HepG2 (cell line): ENCODE data around the gene MMD2. TPM values are rescaled to one million over a fixed set of nuclear protein-coding genes. Genes with fewer than 3 reads are reported as not detected.
A peak's percentile ranks its signal among the peaks of the same experiment; 100 is the strongest.
"Not testable (repeated sequence)": the region's sequence is repeated elsewhere in the genome, so short reads cannot be mapped to it uniquely, and the experiment has no call there.

Experiments used
- ATAC-seq: fragments of 200-7000 bp; cut with Tn5 transposase; 3 replicates; pipeline ENCODE4 v1.9.1; 2020; ENCODE audit warnings: mild to moderate bottlenecking, moderate library complexity
- BruUV-seq: library from RNA; stranded (reverse); fragments of 400-500 nt; replicated peaks from 2 replicates; lab custom pipeline; 2021; lab: Mats Ljungman, UMichigan
- CTCF ChIA-PET: fragments of 300-600 bp; formaldehyde crosslinking; extraction: SDS; loops from one replicate; lab custom pipeline; 2021; ENCODE audit warnings: low total read pairs, inconsistent platforms, low intra/inter-chr PET ratio; lab: Yijun Ruan, JAX
- POLR2A ChIA-PET: fragments of 350-600 bp; sonication (Branson Sonifier 250); formaldehyde crosslinking; loops from one replicate; lab custom pipeline; 2020; ENCODE audit warnings: antibody characterized with exemption, inconsistent platforms; lab: Yijun Ruan, JAX
- DNase-seq: peaks from one replicate; pipeline ENCODE4 v3.0.0-alpha.2; 2015; ENCODE audit warnings: low spot score
- FAIRE-seq: peaks from 3 replicates; lab custom pipeline; 2011; peaks lifted over from hg19 to GRCh38; lab: Jason Lieb, UNC
- H2AFZ ChIP-seq: one replicate; pipeline ENCODE4 v1.6.1; 2011; ENCODE audit warnings: low read length, inconsistent platforms
- H3K27ac ChIP-seq: fragments of 300-600 bp; 3 replicates; pipeline ENCODE4 v1.8.0; 2011; ENCODE audit warnings: mixed run types, mild to moderate bottlenecking, mixed read lengths, low read length, inconsistent platforms; ENCODE audit not compliant: insufficient read depth; ENCODE audit errors: extremely low read length
- H3K27me3 ChIP-seq, 2 experiments: fragments of 200-600 bp in 1 of 2; 2 replicates in 1 of 2; 3 replicates in 1 of 2; pipeline versions ENCODE4 v1.6.0 to v1.8.0; 2011; ENCODE audit warnings: low read length in 2 of 2, mild to moderate bottlenecking in 2 of 2, moderate library complexity in 2 of 2, inconsistent platforms in 1 of 2; ENCODE audit not compliant: insufficient read depth in 2 of 2, control insufficient read depth in 1 of 2
- H3K36me3 ChIP-seq, 2 experiments: fragments of 200-600 bp in 1 of 2; replicated peaks in 1 of 2; 2 replicates in 1 of 2; 3 replicates in 1 of 2; pipeline versions ENCODE4 v1.5.1 to v1.8.0; 2011; ENCODE audit warnings: low read length in 2 of 2, inconsistent platforms in 1 of 2; ENCODE audit not compliant: insufficient read depth in 2 of 2, control insufficient read depth in 1 of 2
- H3K4me1 ChIP-seq: 2 replicates; pipeline ENCODE4 v1.5.1; 2012; ENCODE audit warnings: low read length, inconsistent platforms; ENCODE audit not compliant: insufficient read depth
- H3K4me2 ChIP-seq: 2 replicates; pipeline ENCODE4 v1.6.0; 2011; ENCODE audit warnings: low read depth, low read length, inconsistent platforms
- H3K4me3 ChIP-seq, 3 experiments: fragments of 200-600 bp in 1 of 3; sonication (generic), shearing (Covaris generic) in 1 of 3; replicated peaks in 1 of 3; 2 replicates each; pipeline ENCODE4 v1.5.1; 2011 to 2016; ENCODE audit warnings: low read length in 3 of 3, inconsistent platforms in 2 of 3, low read depth in 2 of 3, mild to moderate bottlenecking in 2 of 3, control low read depth in 1 of 3, mixed read lengths in 1 of 3; ENCODE audit not compliant: insufficient read depth in 1 of 3
- H3K79me2 ChIP-seq: one replicate; pipeline ENCODE4 v1.6.1; 2011; ENCODE audit warnings: low read length, inconsistent platforms; ENCODE audit not compliant: insufficient read depth
- H3K9ac ChIP-seq: 2 replicates; pipeline ENCODE4 v1.6.0; 2011; ENCODE audit warnings: mild to moderate bottlenecking, low read depth, low read length, inconsistent platforms; ENCODE audit not compliant: insufficient read depth
- H3K9me3 ChIP-seq: 2 replicates; pipeline ENCODE4 v1.5.1; 2012; ENCODE audit warnings: mild to moderate bottlenecking, low read length
- H4K20me1 ChIP-seq: 2 replicates; pipeline ENCODE4 v1.6.0; 2011; ENCODE audit warnings: inconsistent platforms, mild to moderate bottlenecking, low read length, moderate library complexity; ENCODE audit not compliant: insufficient read depth
- HIVEP1 ChIP-seq: sonication (generic); formaldehyde crosslinking; IDR thresholded peaks from 2 replicates; pipeline ENCODE4 v1.4.0; 2020; ENCODE audit warnings: mild to moderate bottlenecking, missing genetic modification reagents
- KLF15 ChIP-seq: sonication (generic); formaldehyde crosslinking; IDR thresholded peaks from 2 replicates; pipeline ENCODE4 v1.8.1; 2023; ENCODE audit warnings: borderline replicate concordance, mild to moderate bottlenecking, inconsistent platforms, missing genetic modification reagents, mixed read lengths
- RFX1 ChIP-seq: fragments of 450-650 bp; IDR thresholded peaks from 2 replicates; pipeline ENCODE4 v1.6.1; 2017
- ZNF256 ChIP-seq: sonication (generic); formaldehyde crosslinking; conservative IDR thresholded peaks from 2 replicates; pipeline ENCODE4 v1.4.0; 2020; ENCODE audit warnings: missing genetic modification reagents
- ZNF292 ChIP-seq: sonication (generic); formaldehyde crosslinking; IDR thresholded peaks from 2 replicates; pipeline ENCODE4 v1.8.1; 2022; ENCODE audit warnings: mild to moderate bottlenecking, low read depth, missing genetic modification reagents, borderline replicate concordance
- ZNF558 ChIP-seq: sonication (generic); formaldehyde crosslinking; IDR thresholded peaks from 2 replicates; pipeline ENCODE4 v1.9.0; 2022; ENCODE audit warnings: mild to moderate bottlenecking, missing genetic modification reagents, borderline replicate concordance
- ZNF564 ChIP-seq: sonication (generic); formaldehyde crosslinking; IDR thresholded peaks from 2 replicates; pipeline ENCODE4 v1.8.1; 2023; ENCODE audit warnings: mild to moderate bottlenecking, missing genetic modification reagents
- ZSCAN30 ChIP-seq: sonication (generic); formaldehyde crosslinking; IDR thresholded peaks from 2 replicates; pipeline ENCODE4 v1.5.0; 2020; ENCODE audit warnings: mild to moderate bottlenecking, missing genetic modification reagents
- WGBS: methylation state at CpG from one replicate; pipeline ENCODE4 v1.1.6; 2017; ENCODE audit warnings: low lambda C conversion rate; 5-methylcytosine and 5-hydroxymethylcytosine counted together
- in situ Hi-C: cut with HindIII; loops from 2 replicates; pipeline ENCODE4 v1.10.0; 2017; ENCODE audit warnings: low pct_unique_long_range_greater_than_20kb; ENCODE audit not compliant: extremely low pct_ligation_motif_present
- intact Hi-C: fragments of 100-400 bp; cut with micrococcal nuclease; formaldehyde crosslinking; loops from one replicate; pipeline ENCODE4 v1.10.0; 2022; ENCODE audit not compliant: unreplicated experiment
- polyA plus RNA-seq, 8 experiments: library from polyadenylated mRNA; depleted of rRNA in 3 of 8; stranded (reverse) in 7 of 8; unstranded in 1 of 8; fragments of >200 nt; fragmentation: Illumina TruSeq in 4 of 8; extraction: Trizol in 4 of 8; gene quantifications; 2 replicates each; pipeline versions ENCODE4 v1.2.1 to v1.2.3, GENCODE V29; 2011 to 2016; ENCODE audit warnings: low read depth in 4 of 8, missing spikeins in 1 of 8, mixed read lengths in 1 of 8; ENCODE audit not compliant: insufficient read depth in 1 of 8
- total RNA-seq, 5 experiments: library from RNA; depleted of rRNA; stranded (reverse); fragments of >200 nt; fragmentation: Illumina TruSeq; extraction: Trizol; gene quantifications; 2 replicates each; pipeline ENCODE4 v1.2.3, GENCODE V29; 2016; ENCODE audit warnings: low read depth in 1 of 5
- TF ChIP-seq, protein P1 (sequence below): sonication (generic); formaldehyde crosslinking; IDR thresholded peaks from 2 replicates; pipeline ENCODE4 v1.4.0; 2020; ENCODE audit warnings: low read depth, mild to moderate bottlenecking, missing genetic modification reagents
- TF ChIP-seq, protein P2 (sequence below): fragments of 450-650 bp; IDR thresholded peaks from 2 replicates; pipeline ENCODE4 v1.6.1; 2016

MMD2 gene
- total and polyA plus RNA-seq, 2 of the 13 experiments (the other 11 are each of a cell fraction or from before 2014, with no cell fraction given), result not detected

DNA sequence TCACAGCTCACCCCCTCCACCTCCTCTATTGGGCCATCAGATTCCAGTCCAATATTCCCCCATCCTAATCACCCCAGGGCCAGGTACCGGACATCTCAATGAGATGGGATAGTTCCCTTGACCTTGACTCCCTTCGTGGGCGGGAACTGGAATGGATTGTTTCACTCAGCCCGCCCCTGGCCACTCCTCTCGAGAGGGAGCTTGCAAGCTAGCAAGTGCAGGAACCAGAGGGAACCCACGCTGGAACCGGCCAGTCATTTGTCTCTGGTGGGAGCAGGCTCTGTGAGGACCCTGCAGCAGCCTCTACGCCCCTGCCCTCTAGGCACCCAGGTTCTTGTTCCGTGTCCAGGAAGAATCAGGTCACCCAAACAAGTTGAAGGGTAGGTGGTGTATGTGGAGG, 64.5 kb downstream of the MMD2 start (continued):
- no peak for TF ChIP-seq ZSCAN30 (CRISPR knock-in tag)
- no peak for TF ChIP-seq RFX1
- TF ChIP-seq, all 625 proteins: peak for 0

DNA sequence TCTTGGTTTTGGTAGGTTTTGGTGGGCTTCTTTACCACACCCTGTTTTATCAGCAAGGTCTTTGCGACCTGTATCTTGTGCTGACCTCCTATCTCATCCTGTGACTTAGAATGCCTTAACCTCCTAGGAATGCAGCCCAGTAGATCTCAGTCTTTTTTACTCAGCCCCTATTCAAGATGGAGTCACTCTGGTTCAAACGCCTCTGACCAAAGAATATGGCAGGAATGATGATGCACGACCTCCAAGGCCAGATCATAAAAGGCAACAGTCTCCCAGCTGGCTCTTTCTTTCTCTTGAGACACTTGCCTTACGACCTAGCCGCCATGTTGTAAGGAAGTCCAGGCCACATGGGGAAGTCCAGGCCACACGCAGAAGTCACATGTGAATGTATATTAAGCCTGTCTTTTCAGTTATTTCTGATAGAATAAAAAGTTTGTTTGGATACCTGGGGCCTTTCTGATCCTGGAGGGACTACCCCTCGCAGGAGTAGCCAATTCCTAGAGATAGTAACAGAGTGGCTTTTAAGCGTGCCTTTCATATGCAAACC, 65.0 kb downstream of the MMD2 start:
- Histone ChIP-seq H3K4me2 (no peak overlapping the region), H2AFZ (no peak overlapping the region)

DNA sequence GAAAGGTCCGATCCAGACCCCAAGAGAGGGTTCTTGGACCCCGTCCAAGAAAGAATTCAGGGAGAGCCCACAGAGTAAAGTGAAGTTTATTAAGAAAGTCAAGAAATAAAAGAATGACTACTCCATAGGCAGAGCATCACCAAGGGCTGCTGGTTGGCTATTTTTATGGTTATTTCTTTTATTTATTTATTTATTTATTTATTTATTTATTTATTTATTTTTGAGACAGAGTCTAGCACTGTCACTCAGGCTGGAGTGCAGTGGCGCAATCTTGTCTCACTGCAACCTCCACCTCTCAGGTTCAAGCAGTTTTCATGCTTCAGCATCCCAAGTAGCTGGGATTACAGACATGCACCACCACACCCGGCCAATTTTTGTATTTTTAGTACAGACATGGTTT, 65.8 kb downstream of the MMD2 start:
- H3K79me2 ChIP-seq, POLR2A ChIA-PET, H3K9ac ChIP-seq, FAIRE-seq, H3K36me3 ChIP-seq, BruUV-seq, H4K20me1 ChIP-seq, H3K9me3 ChIP-seq, H2AFZ ChIP-seq, intact Hi-C loops, CTCF ChIA-PET, H3K27me3 ChIP-seq, H3K4me1 ChIP-seq, H3K4me3 ChIP-seq, H3K4me2 ChIP-seq, H3K27ac ChIP-seq, in situ Hi-C loops, DNase-seq, ATAC-seq: not testable (repeated sequence)
- WGBS, result 27% methylated on average over 4 of the region's 4 CpGs

More for the DNA sequence above, 65.0 kb downstream of the MMD2 start:
- no peak for DNase-seq
- FAIRE-seq, result no peak
- H3K36me3 ChIP-seq, result no peaks in the 10 kb centered on the region
- ChIA-PET CTCF (no interaction called here), POLR2A (no interaction called here)
- no peak overlapping the region for H3K9ac ChIP-seq
- no peaks in the 10 kb centered on the region for H3K79me2 ChIP-seq
- no peaks in the 10 kb centered on the region for H4K20me1 ChIP-seq
- no peak for ATAC-seq
- no TSS peak for BruUV-seq
- no peak overlapping the region for H3K4me3 ChIP-seq
- in situ Hi-C loops, result no loop called here
- peaks cover 0 to 6% of the 10 kb centered on the region in 2 experiments; a peak in 1 of 5 replicates for H3K27me3 ChIP-seq
- no peaks in the 10 kb centered on the region for H3K9me3 ChIP-seq
- TF ChIP-seq, protein P1, sequence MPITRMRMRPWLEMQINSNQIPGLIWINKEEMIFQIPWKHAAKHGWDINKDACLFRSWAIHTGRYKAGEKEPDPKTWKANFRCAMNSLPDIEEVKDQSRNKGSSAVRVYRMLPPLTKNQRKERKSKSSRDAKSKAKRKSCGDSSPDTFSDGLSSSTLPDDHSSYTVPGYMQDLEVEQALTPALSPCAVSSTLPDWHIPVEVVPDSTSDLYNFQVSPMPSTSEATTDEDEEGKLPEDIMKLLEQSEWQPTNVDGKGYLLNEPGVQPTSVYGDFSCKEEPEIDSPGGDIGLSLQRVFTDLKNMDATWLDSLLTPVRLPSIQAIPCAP, result no peak
- no peak for TF ChIP-seq HIVEP1 (CRISPR knock-in tag)
- no peak for TF ChIP-seq ZNF292 (CRISPR knock-in tag)
- TF ChIP-seq KLF15 (CRISPR knock-in tag), result no peak
- TF ChIP-seq, protein P2, sequence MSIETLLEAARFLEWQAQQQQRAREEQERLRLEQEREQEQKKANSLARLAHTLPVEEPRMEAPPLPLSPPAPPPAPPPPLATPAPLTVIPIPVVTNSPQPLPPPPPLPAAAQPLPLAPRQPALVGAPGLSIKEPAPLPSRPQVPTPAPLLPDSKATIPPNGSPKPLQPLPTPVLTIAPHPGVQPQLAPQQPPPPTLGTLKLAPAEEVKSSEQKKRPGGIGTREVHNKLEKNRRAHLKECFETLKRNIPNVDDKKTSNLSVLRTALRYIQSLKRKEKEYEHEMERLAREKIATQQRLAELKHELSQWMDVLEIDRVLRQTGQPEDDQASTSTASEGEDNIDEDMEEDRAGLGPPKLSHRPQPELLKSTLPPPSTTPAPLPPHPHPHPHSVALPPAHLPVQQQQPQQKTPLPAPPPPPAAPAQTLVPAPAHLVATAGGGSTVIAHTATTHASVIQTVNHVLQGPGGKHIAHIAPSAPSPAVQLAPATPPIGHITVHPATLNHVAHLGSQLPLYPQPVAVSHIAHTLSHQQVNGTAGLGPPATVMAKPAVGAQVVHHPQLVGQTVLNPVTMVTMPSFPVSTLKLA, result peak; percentile 61
- no peak for TF ChIP-seq ZNF256
- no peak for TF ChIP-seq ZNF564 (CRISPR knock-in tag)
- TF ChIP-seq ZNF558, result no peak
- WGBS, result 30% methylated on average over 8 of the region's 8 CpGs
- H3K4me1 ChIP-seq, result no peaks in the 10 kb centered on the region
- intact Hi-C loops, result no loop called here
- no peak overlapping the region for H3K27ac ChIP-seq
